DND-41 (cell line): ENCODE data around the gene QSOX1.

ENCODE experiments used
- ATAC-seq: fragments of 200-7000 bp; cut with Tn5 transposase; 3 replicates; pipeline ENCODE4 v1.9.1; 2021; ENCODE audit warnings: low read depth; ENCODE audit not compliant: insufficient read depth
- DNase-seq: peaks from one replicate; pipeline ENCODE4 v3.0.0-alpha.2; 2020
- H2AFZ ChIP-seq: 2 replicates; pipeline ENCODE4 v1.6.0; 2012; ENCODE audit warnings: low read depth, low read length
- H3K27ac ChIP-seq: 2 replicates; pipeline ENCODE4 v1.5.1; 2012; ENCODE audit warnings: low read length, inconsistent platforms
- H3K27me3 ChIP-seq: fragments of 200-600 bp; sonication (generic); 2 replicates; pipeline ENCODE4 v1.6.0; 2012; ENCODE audit warnings: low read length, mild to moderate bottlenecking, inconsistent platforms; ENCODE audit not compliant: insufficient read depth, poor library complexity
- H3K36me3 ChIP-seq: 2 replicates; pipeline ENCODE4 v1.5.1; 2012; ENCODE audit warnings: low read length, inconsistent platforms; ENCODE audit not compliant: insufficient read depth
- H3K4me1 ChIP-seq: 2 replicates; pipeline ENCODE4 v1.5.1; 2012; ENCODE audit warnings: mild to moderate bottlenecking, low read length; ENCODE audit not compliant: insufficient read depth
- H3K4me2 ChIP-seq: 2 replicates; pipeline ENCODE4 v1.6.0; 2012; ENCODE audit warnings: mild to moderate bottlenecking, moderate library complexity, low read length, inconsistent platforms; ENCODE audit not compliant: insufficient read depth
- H3K4me3 ChIP-seq, 2 experiments: fragments of 200-600 bp in 1 of 2; shearing (Covaris generic) in 1 of 2; 2 replicates each; pipeline ENCODE4 v1.5.1; 2012 to 2016; ENCODE audit warnings: inconsistent platforms in 2 of 2, low read length in 2 of 2, mild to moderate bottlenecking in 2 of 2, low read depth in 1 of 2, moderate library complexity in 1 of 2
- H3K79me2 ChIP-seq: 2 replicates; pipeline ENCODE4 v1.6.0; 2012; ENCODE audit warnings: low read length, inconsistent platforms; ENCODE audit not compliant: insufficient read depth
- H3K9ac ChIP-seq: 2 replicates; pipeline ENCODE4 v1.6.0; 2012; ENCODE audit warnings: low read depth, mild to moderate bottlenecking, inconsistent platforms, low read length, moderate library complexity
- H3K9me3 ChIP-seq: 2 replicates; pipeline ENCODE4 v1.5.1; 2012; ENCODE audit warnings: low read length, moderate library complexity, mild to moderate bottlenecking, inconsistent platforms; ENCODE audit not compliant: insufficient read depth, severe bottlenecking
- H4K20me1 ChIP-seq: 2 replicates; pipeline ENCODE4 v1.6.0; 2012; ENCODE audit warnings: low read length; ENCODE audit not compliant: insufficient read depth
- EZH2 ChIP-seq: IDR thresholded peaks from 3 replicates; pipeline ENCODE4 v1.6.1; 2012; ENCODE audit warnings: borderline replicate concordance, low read depth, mild to moderate bottlenecking, moderate library complexity, low read length, inconsistent platforms; ENCODE audit not compliant: severe bottlenecking
- TF ChIP-seq, protein P1 (sequence below): IDR thresholded peaks from 2 replicates; pipeline ENCODE4 v1.5.1; 2012; ENCODE audit warnings: borderline replicate concordance, low read length, moderate library complexity, mild to moderate bottlenecking; ENCODE audit not compliant: poor library complexity, severe bottlenecking; ENCODE audit errors: extremely low read depth

QSOX1 gene

DNA sequence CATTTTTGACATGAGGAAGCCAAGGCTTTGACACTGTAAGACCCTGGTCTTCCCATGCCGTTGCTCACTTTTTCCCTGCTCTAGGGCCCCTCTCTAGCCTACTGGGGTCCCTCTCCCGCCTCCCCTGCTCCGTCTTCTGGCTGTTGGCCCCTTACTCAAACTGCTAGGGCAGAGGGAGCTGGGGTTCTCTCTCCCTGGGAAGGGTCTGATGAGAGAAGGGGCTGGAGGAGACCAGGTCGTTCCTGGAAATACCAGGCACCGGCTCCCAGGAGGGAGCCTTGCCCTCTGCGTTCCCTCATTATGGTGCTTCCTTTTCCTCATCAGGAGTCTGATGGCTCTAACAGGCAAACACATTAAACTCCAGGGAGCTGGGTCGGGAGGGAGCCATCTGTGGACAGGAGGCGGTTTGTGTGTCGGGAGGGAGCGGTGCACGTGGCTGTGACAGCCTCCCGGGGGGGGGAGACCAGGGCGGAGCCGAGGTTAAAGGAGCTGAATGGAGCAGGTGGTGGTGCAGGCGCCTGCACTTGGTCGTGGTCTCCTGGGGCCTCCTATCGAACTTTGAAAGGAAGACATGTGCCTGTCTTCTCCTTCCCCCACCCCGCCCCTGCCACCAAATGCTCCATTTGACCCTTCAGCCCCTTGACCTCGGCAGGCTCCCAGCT is 40.0 kb downstream of the QSOX1 start:
- TF ChIP-seq, protein P1, sequence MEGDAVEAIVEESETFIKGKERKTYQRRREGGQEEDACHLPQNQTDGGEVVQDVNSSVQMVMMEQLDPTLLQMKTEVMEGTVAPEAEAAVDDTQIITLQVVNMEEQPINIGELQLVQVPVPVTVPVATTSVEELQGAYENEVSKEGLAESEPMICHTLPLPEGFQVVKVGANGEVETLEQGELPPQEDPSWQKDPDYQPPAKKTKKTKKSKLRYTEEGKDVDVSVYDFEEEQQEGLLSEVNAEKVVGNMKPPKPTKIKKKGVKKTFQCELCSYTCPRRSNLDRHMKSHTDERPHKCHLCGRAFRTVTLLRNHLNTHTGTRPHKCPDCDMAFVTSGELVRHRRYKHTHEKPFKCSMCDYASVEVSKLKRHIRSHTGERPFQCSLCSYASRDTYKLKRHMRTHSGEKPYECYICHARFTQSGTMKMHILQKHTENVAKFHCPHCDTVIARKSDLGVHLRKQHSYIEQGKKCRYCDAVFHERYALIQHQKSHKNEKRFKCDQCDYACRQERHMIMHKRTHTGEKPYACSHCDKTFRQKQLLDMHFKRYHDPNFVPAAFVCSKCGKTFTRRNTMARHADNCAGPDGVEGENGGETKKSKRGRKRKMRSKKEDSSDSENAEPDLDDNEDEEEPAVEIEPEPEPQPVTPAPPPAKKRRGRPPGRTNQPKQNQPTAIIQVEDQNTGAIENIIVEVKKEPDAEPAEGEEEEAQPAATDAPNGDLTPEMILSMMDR, result no peak
- TF ChIP-seq EZH2, result no peak
- Histone ChIP-seq H3K4me2 (no peak overlapping the region), H3K27ac (no peak overlapping the region), H4K20me1 (no peaks in the 10 kb centered on the region), H3K9me3 (no peaks in the 10 kb centered on the region), H3K79me2 (no peaks in the 10 kb centered on the region), H3K27me3 (no peaks in the 10 kb centered on the region), H3K4me1 (no peaks in the 10 kb centered on the region), H3K36me3 (peaks cover 9% of the 10 kb centered on the region; the same call in 1 of the 2 replicates), H2AFZ (no peak overlapping the region), H3K9ac (no peak overlapping the region), H3K4me3 (no peak overlapping the region)
- DNase-seq, result peak; percentile 59
- peak; percentile 78 for ATAC-seq

DNA sequence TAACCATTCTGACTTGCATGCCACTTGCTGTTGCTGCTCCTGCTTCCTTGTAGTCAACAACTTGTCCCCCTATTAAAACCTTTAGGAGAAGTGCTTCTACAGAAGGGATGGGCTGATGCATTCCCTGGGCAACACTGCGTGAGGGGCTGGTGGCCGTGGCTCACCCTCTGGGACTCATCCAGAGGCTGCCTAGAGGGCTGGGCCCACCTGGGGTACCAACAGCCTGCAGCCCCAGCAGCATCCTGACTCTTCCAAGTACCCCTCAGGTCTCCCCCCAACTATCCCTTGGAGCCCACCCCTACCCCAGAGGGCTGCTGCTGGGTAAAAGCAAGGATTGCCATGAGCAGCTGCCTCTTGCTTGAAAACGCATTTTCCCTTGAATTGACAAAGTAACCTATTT is 40.7 kb downstream of the QSOX1 start:
- DNase-seq (no peak), ATAC-seq (no peak)
- no peak overlapping the region for H3K4me2 ChIP-seq
- no peaks in the 10 kb centered on the region for H4K20me1 ChIP-seq
- H3K36me3 ChIP-seq, result peaks cover 8% of the 10 kb centered on the region; the same call in 1 of the 2 replicates
- no peak for TF ChIP-seq EZH2
- TF ChIP-seq, protein P1, result no peak
- H3K4me1 ChIP-seq, result no peaks in the 10 kb centered on the region
- H3K9ac ChIP-seq, result no peak overlapping the region
- H3K9me3 ChIP-seq, result no peaks in the 10 kb centered on the region
- no peaks in the 10 kb centered on the region for H3K27me3 ChIP-seq
- H2AFZ ChIP-seq, result no peak overlapping the region
- H3K79me2 ChIP-seq, result no peaks in the 10 kb centered on the region
- no peak overlapping the region for H3K27ac ChIP-seq
- H3K4me3 ChIP-seq, result no peak overlapping the region

DNA sequence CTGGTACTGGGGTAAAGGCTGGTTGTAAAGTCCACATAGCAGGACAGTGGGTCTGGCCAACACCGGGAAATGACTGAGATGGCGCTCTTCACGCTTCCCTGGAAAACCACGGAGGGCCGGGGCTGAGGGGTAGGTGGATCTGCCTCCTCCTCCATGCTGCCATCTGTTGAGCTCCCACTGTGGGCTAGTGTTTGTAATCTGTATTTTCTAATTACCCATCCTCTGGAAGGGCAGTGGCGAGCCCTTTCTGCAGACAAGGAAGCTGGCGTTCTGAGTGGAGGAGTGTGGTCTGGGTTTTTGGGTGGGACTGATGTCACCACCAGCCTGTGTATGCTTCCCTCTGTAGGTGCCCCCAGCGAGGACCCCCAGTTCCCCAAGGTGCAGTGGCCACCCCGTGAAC is 41.2 kb downstream of the QSOX1 start:
- Histone ChIP-seq H4K20me1 (no peaks in the 10 kb centered on the region), H3K4me2 (no peak overlapping the region), H3K9ac (no peak overlapping the region), H3K79me2 (no peaks in the 10 kb centered on the region), H3K27ac (no peak overlapping the region), H3K4me1 (no peaks in the 10 kb centered on the region), H2AFZ (no peak overlapping the region), H3K27me3 (no peaks in the 10 kb centered on the region), H3K4me3 (no peak overlapping the region), H3K9me3 (no peaks in the 10 kb centered on the region), H3K36me3 (0 out of 2 replicates have a peak, but pooled peaks cover 6% of the 10 kb centered on the region)
- TF ChIP-seq EZH2, result no peak
- TF ChIP-seq, protein P1, result no peak
- ATAC-seq (no peak), DNase-seq (no peak)
